H1 (cell line): ENCODE data around the gene IL10. TPM values are rescaled to one million over a fixed set of nuclear protein-coding genes. Genes with fewer than 3 reads are reported as not detected.

Experiments used
- BACH1 ChIP-seq: IDR thresholded peaks from 2 replicates; pipeline ENCODE4 v1.6.1; 2012; ENCODE audit warnings: low read length, improper control_type of control experiment
- BCL11A ChIP-seq, 2 experiments: IDR thresholded peaks; one replicate each; pipeline ENCODE4 v1.6.1; 2011; ENCODE audit warnings: low read depth in 2 of 2, low read length in 2 of 2, mild to moderate bottlenecking in 2 of 2
- EZH2 ChIP-seq: fragments of 200-600 bp; sonication (generic); IDR thresholded peaks from 2 replicates; pipeline ENCODE4 v1.7.1; 2012; ENCODE audit warnings: low read depth, mild to moderate bottlenecking, moderate library complexity, low read length, inconsistent platforms; ENCODE audit not compliant: severe bottlenecking
- SP4 ChIP-seq: IDR thresholded peaks from 2 replicates; pipeline ENCODE4 v1.6.1; 2012; ENCODE audit warnings: low read length, inconsistent platforms
- SUZ12 ChIP-seq: fragments of 200-600 bp; sonication (generic); IDR thresholded peaks from 2 replicates; pipeline ENCODE4 v1.6.1; 2012; ENCODE audit warnings: mild to moderate bottlenecking, inconsistent platforms, low read length, moderate library complexity, mixed read lengths
- YY1 ChIP-seq: IDR thresholded peaks from 2 replicates; pipeline ENCODE4 v1.6.1; 2011; ENCODE audit warnings: low read depth, mild to moderate bottlenecking, low read length
- polyA plus RNA-seq, 7 experiments: library from polyadenylated mRNA; depleted of rRNA in 3 of 7; stranded (reverse) in 5 of 7; unstranded in 2 of 7; fragments of >200 nt in 5 of 7; fragments of 200-250 nt in 2 of 7; gene quantifications; 1 replicate in 5 of 7; 2 replicates in 1 of 7; 4 replicates in 1 of 7; pipeline versions ENCODE4 v1.2.1 to v1.2.3, GENCODE V29; 2011 to 2013; ENCODE audit warnings: missing spikeins in 2 of 7, mixed read lengths in 2 of 7
- total RNA-seq: library from RNA; stranded (reverse); fragmentation: NEBNext Ultra II Directional; extraction: Animal tissue kit (Norgen Biotek cat#: 25700); gene quantifications from 2 replicates; pipeline ENCODE4 v1.2.1, GENCODE V29; 2021
- TF ChIP-seq, protein P1 (sequence below): fragments of 300-600 bp; sonication (generic); IDR thresholded peaks from 2 replicates; pipeline ENCODE4 v1.7.1; 2012; ENCODE audit warnings: low read length, moderate library complexity, mild to moderate bottlenecking, inconsistent platforms; ENCODE audit not compliant: insufficient replicate concordance

The IL10 gene
- total and polyA plus RNA-seq, 2 of the 8 experiments (the other 6 are each of a cell fraction or from before 2014, with no cell fraction given): not detected

GRCh38 chr1:206727981-206728696, 44.2 kb downstream of the IL10 start (continued):
- TF ChIP-seq, protein P1, sequence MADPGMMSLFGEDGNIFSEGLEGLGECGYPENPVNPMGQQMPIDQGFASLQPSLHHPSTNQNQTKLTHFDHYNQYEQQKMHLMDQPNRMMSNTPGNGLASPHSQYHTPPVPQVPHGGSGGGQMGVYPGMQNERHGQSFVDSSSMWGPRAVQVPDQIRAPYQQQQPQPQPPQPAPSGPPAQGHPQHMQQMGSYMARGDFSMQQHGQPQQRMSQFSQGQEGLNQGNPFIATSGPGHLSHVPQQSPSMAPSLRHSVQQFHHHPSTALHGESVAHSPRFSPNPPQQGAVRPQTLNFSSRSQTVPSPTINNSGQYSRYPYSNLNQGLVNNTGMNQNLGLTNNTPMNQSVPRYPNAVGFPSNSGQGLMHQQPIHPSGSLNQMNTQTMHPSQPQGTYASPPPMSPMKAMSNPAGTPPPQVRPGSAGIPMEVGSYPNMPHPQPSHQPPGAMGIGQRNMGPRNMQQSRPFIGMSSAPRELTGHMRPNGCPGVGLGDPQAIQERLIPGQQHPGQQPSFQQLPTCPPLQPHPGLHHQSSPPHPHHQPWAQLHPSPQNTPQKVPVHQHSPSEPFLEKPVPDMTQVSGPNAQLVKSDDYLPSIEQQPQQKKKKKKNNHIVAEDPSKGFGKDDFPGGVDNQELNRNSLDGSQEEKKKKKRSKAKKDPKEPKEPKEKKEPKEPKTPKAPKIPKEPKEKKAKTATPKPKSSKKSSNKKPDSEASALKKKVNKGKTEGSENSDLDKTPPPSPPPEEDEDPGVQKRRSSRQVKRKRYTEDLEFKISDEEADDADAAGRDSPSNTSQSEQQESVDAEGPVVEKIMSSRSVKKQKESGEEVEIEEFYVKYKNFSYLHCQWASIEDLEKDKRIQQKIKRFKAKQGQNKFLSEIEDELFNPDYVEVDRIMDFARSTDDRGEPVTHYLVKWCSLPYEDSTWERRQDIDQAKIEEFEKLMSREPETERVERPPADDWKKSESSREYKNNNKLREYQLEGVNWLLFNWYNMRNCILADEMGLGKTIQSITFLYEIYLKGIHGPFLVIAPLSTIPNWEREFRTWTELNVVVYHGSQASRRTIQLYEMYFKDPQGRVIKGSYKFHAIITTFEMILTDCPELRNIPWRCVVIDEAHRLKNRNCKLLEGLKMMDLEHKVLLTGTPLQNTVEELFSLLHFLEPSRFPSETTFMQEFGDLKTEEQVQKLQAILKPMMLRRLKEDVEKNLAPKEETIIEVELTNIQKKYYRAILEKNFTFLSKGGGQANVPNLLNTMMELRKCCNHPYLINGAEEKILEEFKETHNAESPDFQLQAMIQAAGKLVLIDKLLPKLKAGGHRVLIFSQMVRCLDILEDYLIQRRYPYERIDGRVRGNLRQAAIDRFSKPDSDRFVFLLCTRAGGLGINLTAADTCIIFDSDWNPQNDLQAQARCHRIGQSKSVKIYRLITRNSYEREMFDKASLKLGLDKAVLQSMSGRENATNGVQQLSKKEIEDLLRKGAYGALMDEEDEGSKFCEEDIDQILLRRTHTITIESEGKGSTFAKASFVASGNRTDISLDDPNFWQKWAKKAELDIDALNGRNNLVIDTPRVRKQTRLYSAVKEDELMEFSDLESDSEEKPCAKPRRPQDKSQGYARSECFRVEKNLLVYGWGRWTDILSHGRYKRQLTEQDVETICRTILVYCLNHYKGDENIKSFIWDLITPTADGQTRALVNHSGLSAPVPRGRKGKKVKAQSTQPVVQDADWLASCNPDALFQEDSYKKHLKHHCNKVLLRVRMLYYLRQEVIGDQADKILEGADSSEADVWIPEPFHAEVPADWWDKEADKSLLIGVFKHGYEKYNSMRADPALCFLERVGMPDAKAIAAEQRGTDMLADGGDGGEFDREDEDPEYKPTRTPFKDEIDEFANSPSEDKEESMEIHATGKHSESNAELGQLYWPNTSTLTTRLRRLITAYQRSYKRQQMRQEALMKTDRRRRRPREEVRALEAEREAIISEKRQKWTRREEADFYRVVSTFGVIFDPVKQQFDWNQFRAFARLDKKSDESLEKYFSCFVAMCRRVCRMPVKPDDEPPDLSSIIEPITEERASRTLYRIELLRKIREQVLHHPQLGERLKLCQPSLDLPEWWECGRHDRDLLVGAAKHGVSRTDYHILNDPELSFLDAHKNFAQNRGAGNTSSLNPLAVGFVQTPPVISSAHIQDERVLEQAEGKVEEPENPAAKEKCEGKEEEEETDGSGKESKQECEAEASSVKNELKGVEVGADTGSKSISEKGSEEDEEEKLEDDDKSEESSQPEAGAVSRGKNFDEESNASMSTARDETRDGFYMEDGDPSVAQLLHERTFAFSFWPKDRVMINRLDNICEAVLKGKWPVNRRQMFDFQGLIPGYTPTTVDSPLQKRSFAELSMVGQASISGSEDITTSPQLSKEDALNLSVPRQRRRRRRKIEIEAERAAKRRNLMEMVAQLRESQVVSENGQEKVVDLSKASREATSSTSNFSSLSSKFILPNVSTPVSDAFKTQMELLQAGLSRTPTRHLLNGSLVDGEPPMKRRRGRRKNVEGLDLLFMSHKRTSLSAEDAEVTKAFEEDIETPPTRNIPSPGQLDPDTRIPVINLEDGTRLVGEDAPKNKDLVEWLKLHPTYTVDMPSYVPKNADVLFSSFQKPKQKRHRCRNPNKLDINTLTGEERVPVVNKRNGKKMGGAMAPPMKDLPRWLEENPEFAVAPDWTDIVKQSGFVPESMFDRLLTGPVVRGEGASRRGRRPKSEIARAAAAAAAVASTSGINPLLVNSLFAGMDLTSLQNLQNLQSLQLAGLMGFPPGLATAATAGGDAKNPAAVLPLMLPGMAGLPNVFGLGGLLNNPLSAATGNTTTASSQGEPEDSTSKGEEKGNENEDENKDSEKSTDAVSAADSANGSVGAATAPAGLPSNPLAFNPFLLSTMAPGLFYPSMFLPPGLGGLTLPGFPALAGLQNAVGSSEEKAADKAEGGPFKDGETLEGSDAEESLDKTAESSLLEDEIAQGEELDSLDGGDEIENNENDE: no peak
- TF ChIP-seq BACH1 (no peak), EZH2 (no peak), SP4 (no peak), SUZ12 (no peak), YY1 (no peak), BCL11A (IDR thresholded peaks at IDR 0.05; ENCODE audit: low read depth in 2 of 2, low read length in 2 of 2) (no peak)
- TF ChIP-seq, all 59 proteins: peak for 0
